GM15510 (cell line): ENCODE results near the gene TMEM225B.

Experiments used
- POLR2A ChIP-seq: IDR thresholded peaks from 3 replicates; pipeline ENCODE4 v1.6.1; 2011; ENCODE audit warnings: borderline replicate concordance; ENCODE audit not compliant: insufficient read length; ENCODE audit errors: extremely low read depth

Gene TMEM225B

GRCh38 chr7:99628471-99629465 is 30.7 kb downstream of the TMEM225B start:
- no peak for TF ChIP-seq POLR2A

GRCh38 chr7:99629643-99630042 is 31.6 kb downstream of the TMEM225B start:
- no peak for TF ChIP-seq POLR2A

DNA sequence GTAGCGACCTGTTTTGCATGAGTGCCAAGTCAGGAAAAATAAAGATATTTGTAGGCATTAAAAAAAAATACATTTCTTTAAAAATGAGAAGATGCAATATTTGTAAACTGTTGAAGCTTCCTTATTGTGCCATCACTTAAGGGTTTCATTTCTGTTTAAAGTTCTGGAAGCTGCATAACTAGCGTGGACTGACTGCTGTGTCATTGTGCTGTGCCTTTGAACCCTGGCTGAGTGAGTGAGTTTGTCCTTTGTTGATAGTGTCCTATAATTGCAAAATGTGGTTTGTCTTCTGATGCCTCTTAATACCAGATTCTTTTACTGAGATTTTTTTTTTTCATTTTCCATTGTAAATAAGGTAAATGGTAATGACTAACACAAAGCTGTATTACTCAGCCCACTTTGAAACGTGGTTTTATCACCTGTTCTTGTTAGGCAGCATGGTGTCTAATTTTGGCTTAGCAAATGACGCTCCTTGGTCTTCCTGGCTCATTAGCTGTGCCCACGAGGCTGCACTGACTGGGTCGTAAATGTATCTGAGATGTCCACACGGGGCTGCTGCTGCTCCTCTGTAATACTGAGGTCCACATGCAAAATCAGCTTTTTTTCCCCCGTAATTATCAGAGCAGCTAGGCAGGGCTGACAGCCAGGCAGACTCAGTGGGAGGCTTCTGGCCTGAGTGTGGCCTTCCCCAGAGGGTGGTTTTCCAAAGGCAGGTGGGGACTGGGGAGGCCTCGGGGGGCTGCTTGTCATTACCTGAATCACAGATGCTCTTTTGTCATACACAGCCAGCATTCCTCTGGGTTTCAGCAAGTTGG is 33.4 kb downstream of the TMEM225B start:
- no peak for TF ChIP-seq POLR2A

- no peak for TF ChIP-seq POLR2A
These were observed 40.7 kb downstream of the TMEM225B start for GRCh38 chr7:99638731-99639130.

DNA sequence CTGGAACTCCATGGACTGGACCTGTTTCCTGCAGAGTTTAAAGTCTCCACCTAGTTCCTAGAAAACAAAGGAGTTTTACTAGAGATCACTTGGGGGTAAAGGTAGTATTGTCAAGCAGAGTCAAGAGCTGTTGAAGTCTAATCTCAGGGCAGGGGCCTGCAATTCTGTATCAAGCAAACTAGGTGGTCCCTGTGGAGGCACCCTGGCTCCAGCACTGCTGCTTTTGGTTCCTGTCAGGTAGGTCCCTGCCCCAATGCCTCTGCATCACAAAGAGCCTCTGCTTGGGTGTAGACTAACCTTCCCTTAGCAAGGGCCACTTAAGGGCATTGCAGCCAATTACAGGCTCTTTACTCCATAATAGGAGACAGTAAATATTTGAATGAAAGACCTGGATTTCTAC is 41.2 kb downstream of the TMEM225B start:
- no peak for TF ChIP-seq POLR2A

- no peak for TF ChIP-seq POLR2A
These were observed 44.0 kb downstream of the TMEM225B start for GRCh38 chr7:99642027-99642426.

DNA sequence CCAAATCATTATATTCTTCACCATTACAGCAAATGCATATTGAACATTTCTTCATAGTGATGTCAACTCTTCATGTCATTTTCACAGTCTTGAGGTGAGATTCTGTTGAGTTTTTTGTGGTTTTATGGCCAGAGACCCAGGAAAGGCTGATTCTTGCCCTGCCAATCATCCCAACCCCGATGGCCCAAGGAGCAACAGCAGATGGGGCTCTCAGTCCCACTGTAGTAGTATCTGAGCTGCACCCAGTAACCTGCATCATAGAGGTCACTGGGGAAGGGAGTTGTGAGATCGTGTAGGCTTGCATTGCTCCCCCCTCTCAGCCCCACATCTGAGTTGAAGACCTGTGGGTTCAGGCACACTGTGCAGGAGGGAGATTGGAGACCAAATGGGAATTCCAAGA is 45.4 kb downstream of the TMEM225B start:
- TF ChIP-seq POLR2A = no peak

DNA sequence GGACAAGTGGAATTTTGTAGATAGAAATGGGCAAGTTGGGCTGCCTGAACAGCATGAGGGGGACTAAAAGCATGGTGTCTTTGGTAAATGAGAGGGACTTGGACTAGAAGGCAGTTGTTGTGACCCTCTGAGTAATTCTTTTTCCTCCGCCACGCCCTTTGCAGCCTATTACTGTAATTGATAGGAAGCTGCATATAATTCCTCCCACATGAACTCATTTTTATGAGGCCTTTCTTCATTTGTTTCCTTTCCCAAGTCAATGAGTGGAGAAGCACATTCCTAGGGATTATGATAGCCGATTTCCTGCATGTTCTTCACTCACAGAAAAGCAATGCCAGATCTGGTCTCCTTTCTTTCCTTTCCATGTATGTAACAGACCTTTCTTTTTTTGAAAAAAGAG is 46.4 kb downstream of the TMEM225B start:
- TF ChIP-seq POLR2A = no peak

DNA sequence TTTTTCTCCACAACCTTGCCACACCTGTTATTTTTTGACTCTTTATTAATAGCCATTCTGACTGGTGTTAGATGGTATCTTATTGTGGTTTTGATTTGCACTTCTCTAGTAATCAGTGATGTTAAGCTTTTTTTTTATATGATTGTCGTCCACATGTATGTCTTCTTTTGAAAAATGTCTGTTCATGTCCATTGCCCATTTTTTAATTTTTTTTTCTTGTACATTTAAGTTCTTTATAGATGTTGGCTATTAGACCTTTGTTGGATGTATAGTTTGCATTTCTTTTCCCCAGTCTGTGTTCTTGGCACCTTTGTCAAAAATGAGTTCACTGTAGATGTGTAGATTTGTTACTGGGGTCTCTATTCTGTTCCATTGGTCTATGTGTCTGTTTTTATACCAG is 47.5 kb downstream of the TMEM225B start:
- TF ChIP-seq POLR2A = no peak

DNA sequence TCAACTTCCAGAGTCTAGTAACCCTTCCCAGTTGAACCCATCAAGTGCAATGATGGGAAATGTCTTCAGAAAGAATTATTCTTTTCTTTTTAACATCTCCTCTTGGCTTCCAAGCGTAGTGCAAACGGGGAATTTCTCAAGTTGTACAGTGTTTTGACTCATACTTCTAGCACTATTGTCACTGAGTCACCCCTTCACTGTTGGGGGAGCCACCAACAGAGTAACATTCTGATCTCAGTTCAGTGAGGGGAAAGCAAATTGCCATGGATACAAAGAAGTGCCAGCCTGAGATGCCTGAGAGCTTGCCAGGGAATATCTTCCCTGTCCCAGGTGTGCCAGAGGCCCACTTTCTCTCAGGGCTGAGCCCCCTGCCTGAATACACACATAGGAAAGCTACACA is 50.8 kb downstream of the TMEM225B start:
- no peak for TF ChIP-seq POLR2A

- no peak for TF ChIP-seq POLR2A
These were observed 53.2 kb downstream of the TMEM225B start for GRCh38 chr7:99651290-99651689.

- TF ChIP-seq POLR2A = no peak
These were observed 54.6 kb downstream of the TMEM225B start for GRCh38 chr7:99652671-99653070.

DNA sequence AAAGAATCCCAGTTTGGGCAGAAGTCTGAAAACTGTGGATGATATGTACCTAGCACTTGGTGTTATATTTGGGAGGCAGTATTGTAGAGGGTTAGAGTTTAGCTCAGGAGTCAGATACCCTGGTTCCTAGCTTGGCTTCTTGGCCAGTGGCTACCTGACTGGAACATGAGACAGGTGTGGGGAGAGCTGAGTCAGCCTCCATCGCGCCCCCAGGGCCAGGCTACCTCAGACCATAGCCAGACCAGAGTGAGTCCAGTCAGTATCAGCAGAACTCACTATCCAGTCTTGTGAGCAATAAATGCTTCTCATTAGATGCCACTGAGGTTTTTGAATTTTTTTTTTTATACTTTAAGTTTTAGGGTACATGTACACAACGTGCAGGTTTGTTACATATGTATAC is 55.7 kb downstream of the TMEM225B start:
- no peak for TF ChIP-seq POLR2A
